Effector memory CD8-positive, alpha-beta T cell (primary cell): Measurements from ENCODE around the gene DOK4.

Source experiments
- ATAC-seq: fragments of 150-1000 bp; cut with Tn5 transposase; replicated peaks from 2 replicates; pipeline ENCODE4 v1.10.0; 2021; ENCODE audit warnings: mild to moderate bottlenecking, moderate library complexity
- DNase-seq, 3 experiments: peaks; one replicate each; pipeline ENCODE4 v3.0.0; 2021
- H3K27ac Mint-ChIP-seq, 2 donors: one replicate each; pipeline ENCODE4 v1.8.0; 2022; ENCODE audit warnings: mild to moderate bottlenecking in 2 of 2, mixed read lengths in 2 of 2, moderate library complexity in 2 of 2
- H3K27me3 Mint-ChIP-seq, 2 donors: one replicate each; pipeline ENCODE4 v1.8.0; 2022; ENCODE audit warnings: mixed read lengths in 2 of 2
- H3K36me3 Mint-ChIP-seq: one replicate; pipeline ENCODE4 v1.8.0; 2022; ENCODE audit warnings: mild to moderate bottlenecking, moderate library complexity, mixed read lengths; ENCODE audit not compliant: insufficient read depth
- H3K4me1 Mint-ChIP-seq, 2 donors: one replicate each; pipeline ENCODE4 v1.8.0; 2022; ENCODE audit warnings: low read depth in 2 of 2, mixed read lengths in 2 of 2
- H3K4me3 Mint-ChIP-seq, 2 donors: one replicate each; pipeline ENCODE4 v1.8.0; 2022; ENCODE audit warnings: mild to moderate bottlenecking in 2 of 2, mixed read lengths in 2 of 2, moderate library complexity in 2 of 2
- H3K9me3 Mint-ChIP-seq, 2 donors: one replicate each; pipeline ENCODE4 v1.8.0; 2022; ENCODE audit warnings: mixed read lengths in 2 of 2

DOK4 gene

DNA sequence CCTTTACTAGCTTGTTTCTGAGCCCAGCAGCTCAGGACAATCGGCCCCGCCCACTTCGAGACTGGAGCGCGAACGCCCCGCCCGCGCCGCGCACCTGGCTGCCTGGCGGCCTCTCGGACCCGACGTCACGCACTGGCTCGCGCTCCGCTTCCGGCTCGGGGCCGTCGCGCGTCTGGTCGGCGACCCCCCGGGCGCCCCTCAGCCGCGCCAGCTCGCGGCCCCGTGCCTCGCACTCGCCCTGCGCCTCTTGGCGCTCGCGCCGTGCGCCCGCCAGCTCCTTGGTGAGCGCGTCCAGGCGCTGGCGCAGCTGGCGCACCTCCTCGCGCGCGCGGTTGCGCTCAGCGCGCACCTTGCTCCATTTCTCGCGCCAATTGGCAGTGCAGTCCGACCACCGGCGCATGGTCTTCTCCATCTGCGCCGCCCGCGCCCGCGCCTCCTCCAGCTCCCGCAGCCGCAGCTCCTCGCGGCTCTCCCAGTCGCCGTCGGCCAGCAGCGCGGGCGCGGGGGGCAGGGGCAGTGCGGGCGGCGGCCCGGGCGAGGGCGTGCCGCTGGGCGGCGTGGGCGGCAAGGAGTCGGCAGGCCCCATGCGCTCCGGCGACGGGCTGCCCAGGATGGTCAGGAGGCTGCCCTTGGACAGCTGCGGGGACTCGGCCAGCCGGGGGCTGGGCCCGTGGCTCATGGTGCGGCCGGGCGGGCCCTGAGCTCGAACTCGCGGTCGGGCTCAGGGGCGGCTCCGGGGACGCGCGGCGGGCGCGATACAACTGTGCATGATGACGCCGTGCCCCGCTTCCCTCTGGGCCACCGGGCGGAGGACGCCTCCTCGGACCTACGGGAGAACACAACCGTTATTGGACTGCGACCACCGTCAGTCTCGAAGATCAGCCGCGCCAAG is 42.5 kb upstream of the DOK4 start:
- H3K27ac Mint-ChIP-seq: peak overlapping the region in 1 of 2 donors; percentile 97
- DNase-seq: no peak

DNA sequence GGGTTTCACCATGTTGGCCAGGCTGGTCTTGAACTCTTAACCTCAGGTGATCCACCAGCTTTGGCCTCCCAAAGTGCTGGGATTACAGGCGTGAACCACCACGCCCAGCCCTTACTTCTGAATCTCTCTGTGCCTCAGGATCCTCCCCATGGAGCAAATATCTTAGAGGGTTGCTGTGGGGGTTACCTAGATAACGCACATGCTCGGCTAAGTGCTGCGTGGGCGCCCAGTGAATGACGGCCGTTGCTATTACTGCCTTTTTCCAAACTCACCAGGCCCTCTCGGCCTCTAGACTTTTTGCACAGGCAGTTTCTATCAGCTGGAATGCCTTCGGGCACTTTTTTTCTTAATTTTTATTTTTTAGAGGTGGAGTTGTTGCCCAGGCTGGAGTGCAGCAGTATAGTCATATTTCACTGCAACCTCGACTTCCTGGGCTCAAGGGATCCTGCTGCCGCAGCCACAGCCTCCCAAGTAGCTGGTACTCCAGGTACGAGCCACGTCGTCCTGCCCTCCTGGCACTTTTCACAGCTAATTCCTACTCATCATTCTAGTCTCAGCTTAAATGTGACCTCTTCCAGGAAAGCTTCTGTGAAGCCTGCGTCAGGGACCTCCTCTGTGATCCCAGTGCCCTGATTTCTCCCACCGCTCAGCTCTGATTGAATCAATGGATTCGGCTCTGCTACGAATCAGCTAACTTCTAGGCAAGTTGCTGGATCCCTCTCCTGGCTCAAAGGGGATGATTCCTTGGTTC is 41.5 kb upstream of the DOK4 start:
- ATAC-seq (no peak), DNase-seq (no peak)
- Mint-ChIP-seq H3K27ac (no peak overlapping the region), H3K9me3 (no peaks in the 10 kb centered on the region), H3K4me3 (no peak overlapping the region), H3K36me3 (peaks cover 18% of the 10 kb centered on the region), H3K4me1 (peaks cover 33 to 35% of the 10 kb centered on the region in 2 donors), H3K27me3 (no peaks in the 10 kb centered on the region)

More for the DNA sequence above, 42.5 kb upstream of the DOK4 start:
- Mint-ChIP-seq H3K4me1 (peaks cover 40 to 41% of the 10 kb centered on the region in 2 donors), H3K9me3 (no peaks in the 10 kb centered on the region), H3K27me3 (no peaks in the 10 kb centered on the region), H3K4me3 (peak overlapping the region in 1 of 2 donors; percentile 15), H3K36me3 (peaks cover 18% of the 10 kb centered on the region)
- ATAC-seq: no peak

DNA sequence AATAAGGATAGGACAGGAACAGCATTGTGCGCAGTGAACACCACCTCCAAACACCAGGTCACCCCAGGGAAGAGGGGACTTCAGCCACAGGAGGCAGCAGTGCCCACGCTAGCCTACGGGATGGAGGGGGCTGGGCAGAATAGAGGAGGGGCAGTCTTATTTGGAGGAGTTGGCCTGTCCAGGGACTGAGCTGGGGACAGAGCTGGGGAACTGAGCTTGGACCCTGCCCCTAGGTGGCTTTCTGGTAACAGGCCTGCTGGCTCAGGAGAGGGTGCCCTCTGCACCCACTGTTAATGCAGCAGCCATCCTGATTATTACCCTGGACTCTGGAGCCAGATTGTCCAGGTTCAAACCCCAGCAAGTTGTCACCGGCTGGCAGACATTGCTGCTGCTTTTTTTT is 40.7 kb upstream of the DOK4 start:
- Mint-ChIP-seq H3K27me3 (no peaks in the 10 kb centered on the region), H3K4me1 (peaks cover 30 to 32% of the 10 kb centered on the region in 2 donors), H3K36me3 (peaks cover 18% of the 10 kb centered on the region), H3K9me3 (no peaks in the 10 kb centered on the region), H3K27ac (no peak overlapping the region), H3K4me3 (no peak overlapping the region)
- ATAC-seq (no peak), DNase-seq (no peak)

DNA sequence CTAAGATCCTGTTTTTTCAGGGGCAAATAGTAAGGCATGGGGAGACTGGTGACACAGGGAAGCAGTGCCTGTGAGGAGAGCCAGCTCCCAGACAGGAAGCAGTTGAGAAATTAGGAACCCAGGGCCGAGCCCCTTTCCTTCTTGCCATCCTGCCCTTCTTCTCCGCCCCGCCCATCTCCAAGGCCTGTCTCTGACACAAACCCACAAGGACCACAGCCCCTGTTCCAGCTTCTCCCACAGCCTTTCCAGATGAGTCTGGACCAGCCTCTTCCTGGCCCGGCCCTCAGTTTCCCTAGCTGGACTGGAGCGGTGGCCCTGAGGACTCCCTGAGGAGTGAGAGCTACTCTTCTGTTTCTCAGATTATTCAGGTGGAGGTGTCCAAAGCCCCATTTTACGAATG is 40.2 kb upstream of the DOK4 start:
- Mint-ChIP-seq H3K27me3 (no peaks in the 10 kb centered on the region), H3K4me3 (no peak overlapping the region), H3K36me3 (peaks cover 18% of the 10 kb centered on the region), H3K27ac (no peak overlapping the region), H3K4me1 (peaks cover 25 to 27% of the 10 kb centered on the region in 2 donors), H3K9me3 (no peaks in the 10 kb centered on the region)
- DNase-seq: no peak
- ATAC-seq: no peak

DNA sequence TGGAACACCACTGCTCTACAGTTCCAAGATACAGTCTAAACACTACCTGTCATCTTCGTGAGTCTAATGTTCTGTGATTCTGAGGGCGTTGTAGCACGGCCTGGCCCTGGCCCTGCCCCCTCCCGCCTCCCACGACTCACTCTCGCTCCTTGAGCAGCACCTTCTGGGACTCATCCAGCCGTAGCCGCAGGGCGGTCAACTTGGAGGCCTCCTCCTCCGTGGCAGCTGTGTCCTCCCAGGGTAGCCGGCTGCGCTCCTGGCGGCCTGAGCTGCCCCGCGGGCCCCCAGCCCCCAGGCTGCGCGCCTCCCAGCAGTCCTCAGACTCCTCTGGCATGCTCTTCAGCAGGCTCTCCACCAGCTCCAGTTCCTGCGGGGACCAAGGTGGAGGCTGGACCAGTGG is 39.5 kb upstream of the DOK4 start:
- no peak for DNase-seq
- H3K27ac Mint-ChIP-seq: no peak overlapping the region
- peaks cover 16% of the 10 kb centered on the region for H3K36me3 Mint-ChIP-seq

DNA sequence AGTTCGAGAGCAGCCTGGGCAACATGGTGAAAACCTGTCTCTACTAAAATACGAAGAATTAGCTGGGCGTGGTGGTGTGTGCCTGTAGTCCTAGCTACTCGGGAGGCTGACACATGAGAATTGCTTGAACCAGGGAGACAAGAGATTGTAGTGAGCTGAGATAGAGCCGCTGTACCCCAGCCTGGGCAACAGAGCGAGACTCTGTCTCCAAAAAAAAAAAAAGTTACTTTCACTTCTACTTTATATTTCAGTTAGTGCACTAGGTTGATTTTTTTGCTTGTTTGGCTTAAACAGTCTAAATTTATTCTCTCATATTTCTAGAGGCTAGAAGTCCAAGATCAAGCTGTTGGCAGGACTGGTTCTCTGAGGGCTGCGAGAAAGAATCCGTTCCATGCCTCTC is 36.7 kb upstream of the DOK4 start:
- Mint-ChIP-seq H3K27me3 (no peaks in the 10 kb centered on the region), H3K27ac (peak overlapping the region; percentile 25 to 26), H3K4me3 (no peak overlapping the region), H3K36me3 (peaks cover 13% of the 10 kb centered on the region), H3K9me3 (no peaks in the 10 kb centered on the region), H3K4me1 (peaks cover 11 to 12% of the 10 kb centered on the region in 2 donors)
- no peak for DNase-seq
- no peak for ATAC-seq

More for the DNA sequence above, 39.5 kb upstream of the DOK4 start:
- Mint-ChIP-seq H3K4me3 (no peak overlapping the region), H3K27me3 (no peaks in the 10 kb centered on the region), H3K4me1 (peaks cover 17 to 20% of the 10 kb centered on the region in 2 donors), H3K9me3 (no peaks in the 10 kb centered on the region)
- ATAC-seq: no peak

DNA sequence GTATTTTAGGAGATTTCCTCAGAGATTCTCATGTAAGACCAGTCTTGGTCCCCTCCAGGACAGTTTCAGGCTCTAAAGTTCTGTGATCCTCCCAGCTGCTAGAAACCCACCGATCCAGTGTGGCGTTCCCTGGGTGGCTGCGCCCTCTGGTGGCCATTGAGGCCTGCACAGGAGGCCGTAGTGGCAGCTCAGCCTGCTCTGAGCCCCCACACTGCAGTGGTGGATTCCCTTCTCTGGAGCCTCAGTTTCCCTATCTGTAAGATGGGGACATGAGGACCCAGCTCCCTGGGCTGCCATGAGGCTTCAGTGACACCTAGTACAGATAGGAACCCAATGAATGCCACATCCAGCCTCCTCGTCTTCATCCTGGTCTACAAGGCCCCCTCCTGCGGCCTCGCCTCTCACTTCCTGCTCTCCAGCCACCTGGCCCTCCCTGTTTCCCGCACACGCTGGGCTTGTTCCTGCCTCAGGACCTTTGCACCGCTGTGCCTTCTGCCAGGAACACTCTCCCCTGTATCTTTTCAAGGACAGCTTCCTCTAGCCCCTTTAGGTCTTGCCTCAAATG is 33.6 kb upstream of the DOK4 start:
- H3K27ac Mint-ChIP-seq: peak overlapping the region in 1 of 2 donors; percentile 15
- H3K36me3 Mint-ChIP-seq: peaks cover 11% of the 10 kb centered on the region
- peak; percentile 78 to 80 (median 80) for DNase-seq
- no peak overlapping the region for H3K4me3 Mint-ChIP-seq
- H3K27me3 Mint-ChIP-seq: no peaks in the 10 kb centered on the region
- H3K4me1 Mint-ChIP-seq: peaks cover 10 to 11% of the 10 kb centered on the region in 2 donors
- H3K9me3 Mint-ChIP-seq: no peaks in the 10 kb centered on the region
- peak; percentile 99 for ATAC-seq

DNA sequence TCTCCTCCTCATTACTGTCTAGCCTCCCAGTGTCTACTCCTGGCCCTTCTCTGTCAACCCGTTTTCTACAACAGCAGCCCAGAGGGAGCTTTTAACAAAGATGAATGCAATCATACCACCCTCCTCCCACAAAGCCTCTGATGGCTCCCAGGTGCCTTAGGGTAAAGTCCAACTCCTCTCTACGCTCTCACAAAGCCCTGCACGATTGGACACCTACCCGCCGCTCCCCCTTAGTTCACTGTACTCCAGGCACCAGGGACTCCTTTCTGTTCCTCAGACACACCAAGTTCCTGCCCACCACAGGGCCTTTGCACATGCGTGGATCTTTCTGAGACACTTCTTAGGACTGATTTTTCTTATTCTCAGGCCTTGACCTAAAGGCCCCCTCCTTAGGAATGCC is 32.6 kb upstream of the DOK4 start:
- Mint-ChIP-seq H3K4me3 (no peak overlapping the region), H3K4me1 (peaks cover 10 to 11% of the 10 kb centered on the region in 2 donors), H3K27ac (no peak overlapping the region), H3K36me3 (peaks cover 11% of the 10 kb centered on the region), H3K27me3 (no peaks in the 10 kb centered on the region), H3K9me3 (no peaks in the 10 kb centered on the region)
- ATAC-seq (no peak), DNase-seq (no peak)

DNA sequence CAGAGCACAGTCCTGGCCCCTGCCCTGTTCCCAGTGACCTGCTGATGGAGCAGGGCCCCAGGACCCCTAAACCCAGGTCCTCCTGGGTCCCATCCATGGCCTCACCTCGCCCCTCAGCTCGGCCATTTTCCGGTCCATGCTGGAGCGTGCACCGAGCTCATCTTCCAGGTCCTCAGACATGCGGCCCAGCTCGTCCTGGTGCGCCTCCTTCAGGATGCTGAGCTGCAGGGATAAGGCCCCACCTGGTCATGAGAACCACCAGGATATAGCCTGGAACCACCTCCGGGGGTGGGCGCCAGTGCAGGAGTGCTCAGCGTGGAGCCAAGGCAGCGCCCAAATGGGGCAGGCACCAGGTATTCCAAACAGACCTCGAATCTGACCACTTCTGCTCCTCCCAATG is 32.2 kb upstream of the DOK4 start:
- DNase-seq (no peak), ATAC-seq (no peak)
- no peaks in the 10 kb centered on the region for H3K27me3 Mint-ChIP-seq
- peaks cover 10 to 11% of the 10 kb centered on the region in 2 donors for H3K4me1 Mint-ChIP-seq
- H3K27ac Mint-ChIP-seq: no peak overlapping the region
- no peaks in the 10 kb centered on the region for H3K9me3 Mint-ChIP-seq
- H3K36me3 Mint-ChIP-seq: peaks cover 9% of the 10 kb centered on the region
- H3K4me3 Mint-ChIP-seq: no peak overlapping the region

DNA sequence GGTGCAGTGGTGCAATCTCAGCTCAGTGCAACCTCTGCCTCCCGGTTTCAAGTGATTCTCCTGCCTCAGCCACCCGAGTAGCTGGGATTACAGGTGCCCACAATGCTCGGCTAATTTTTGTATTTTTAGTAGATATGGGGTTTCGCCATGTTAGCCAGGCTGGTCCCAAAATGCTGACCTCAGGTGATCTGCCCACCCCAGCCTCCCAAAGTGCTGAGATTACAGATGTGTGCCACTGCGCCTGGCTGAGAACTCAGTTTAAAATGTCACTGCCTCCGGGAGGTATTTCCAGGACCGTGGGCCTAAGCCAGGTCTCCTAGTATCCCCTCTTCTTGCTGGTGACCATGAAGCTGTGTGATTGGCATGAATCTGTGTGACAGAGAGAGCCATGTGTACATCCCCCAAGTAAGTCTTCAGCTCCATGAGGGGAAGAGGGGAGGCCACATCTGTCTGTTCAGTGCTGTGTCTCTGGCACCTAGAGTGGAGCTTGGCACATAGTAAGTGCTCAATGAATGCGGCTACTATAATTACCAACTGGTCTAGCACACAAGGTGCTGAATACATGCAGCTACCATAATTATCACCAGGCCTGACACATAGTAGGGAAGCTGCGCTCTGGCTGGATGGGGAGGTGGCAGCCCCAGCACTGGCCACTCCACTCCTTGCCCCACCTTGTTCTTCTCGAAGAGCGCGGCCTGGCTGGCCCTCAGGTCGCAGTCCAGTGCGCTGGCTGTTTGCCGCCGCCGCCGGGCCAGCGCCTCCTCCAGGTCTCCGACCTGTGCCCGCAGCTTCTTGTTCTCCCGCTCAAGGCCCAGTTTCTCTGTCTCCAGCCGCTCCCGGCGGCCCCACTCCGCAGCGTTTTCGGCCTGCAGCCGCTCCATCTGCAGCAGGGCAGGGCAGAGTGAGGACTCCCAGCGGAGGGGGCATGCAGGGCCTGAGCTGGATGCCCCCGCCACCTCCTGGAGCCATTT is 31.4 kb upstream of the DOK4 start:
- no peak for ATAC-seq

DNA sequence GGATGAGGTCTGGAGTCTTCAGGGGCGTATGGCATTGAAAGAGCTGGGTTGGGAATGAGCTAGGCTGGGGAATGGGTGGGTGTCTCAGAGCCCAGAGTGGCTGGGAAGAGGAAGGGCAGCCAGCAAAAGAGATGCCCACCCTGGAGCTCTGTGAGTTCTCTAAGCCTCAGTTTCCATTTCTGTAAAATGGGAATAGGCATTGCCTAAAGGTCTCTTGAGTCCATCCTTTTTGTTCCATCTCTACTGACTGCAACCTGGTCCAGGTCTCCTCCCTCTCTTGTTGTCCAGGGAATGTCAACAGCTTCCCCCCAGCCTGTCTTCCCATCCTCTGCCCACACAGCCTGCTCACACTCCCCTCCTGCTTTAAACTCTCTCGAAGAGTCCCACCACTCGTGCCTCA is 30.5 kb upstream of the DOK4 start:
- DNase-seq (no peak), ATAC-seq (no peak)
- Mint-ChIP-seq H3K27ac (peak overlapping the region; percentile 10 to 68), H3K4me3 (no peak overlapping the region), H3K27me3 (no peaks in the 10 kb centered on the region), H3K36me3 (peaks cover 17% of the 10 kb centered on the region), H3K9me3 (no peaks in the 10 kb centered on the region), H3K4me1 (peaks cover 8% of the 10 kb centered on the region in 2 donors)

More for the DNA sequence above, 31.4 kb upstream of the DOK4 start:
- H3K4me1 Mint-ChIP-seq: peaks cover 8 to 10% of the 10 kb centered on the region in 2 donors
- peaks cover 14% of the 10 kb centered on the region for H3K36me3 Mint-ChIP-seq
- no peaks in the 10 kb centered on the region for H3K27me3 Mint-ChIP-seq
- H3K4me3 Mint-ChIP-seq: no peak overlapping the region
- H3K9me3 Mint-ChIP-seq: no peaks in the 10 kb centered on the region
- DNase-seq: no peak
- H3K27ac Mint-ChIP-seq: peak overlapping the region in 1 of 2 donors; percentile 68

DNA sequence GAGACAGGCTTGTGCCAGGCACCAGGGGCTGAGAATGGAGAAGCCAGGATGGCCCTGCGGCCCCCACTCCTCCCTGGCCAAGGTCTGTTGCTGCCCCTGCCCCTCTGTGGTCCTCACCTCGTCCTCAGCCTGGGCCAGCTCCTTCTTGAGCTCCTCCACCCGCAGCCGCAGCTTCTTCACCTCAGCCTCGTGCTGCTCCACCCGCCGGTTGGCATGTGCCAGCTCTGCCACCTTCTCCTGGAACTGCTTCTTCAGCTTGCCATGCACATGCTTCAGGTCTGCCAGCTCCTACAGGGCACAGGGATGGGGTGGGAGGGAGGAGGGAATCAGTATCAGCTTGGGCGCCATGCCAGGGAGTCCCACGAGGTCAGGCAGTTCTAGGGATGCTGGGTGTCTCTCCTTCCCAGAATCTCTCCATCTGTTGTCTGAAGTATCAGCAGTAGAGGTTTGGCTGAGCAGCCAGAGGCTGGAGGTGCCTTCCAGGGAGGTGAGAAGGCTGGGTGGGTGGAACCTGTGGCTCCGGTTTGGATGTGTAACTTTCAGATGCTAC is 30.0 kb upstream of the DOK4 start:
- no peaks in the 10 kb centered on the region for H3K27me3 Mint-ChIP-seq
- peaks cover 8% of the 10 kb centered on the region in 2 donors for H3K4me1 Mint-ChIP-seq
- no peaks in the 10 kb centered on the region for H3K9me3 Mint-ChIP-seq
- peak overlapping the region in 1 of 2 donors; percentile 68 for H3K27ac Mint-ChIP-seq
- no peak for DNase-seq
- H3K36me3 Mint-ChIP-seq: peaks cover 17% of the 10 kb centered on the region
- ATAC-seq: no peak
- H3K4me3 Mint-ChIP-seq: no peak overlapping the region
